ENCODE data around the gene ORC3.

The ORC3 gene

DNA sequence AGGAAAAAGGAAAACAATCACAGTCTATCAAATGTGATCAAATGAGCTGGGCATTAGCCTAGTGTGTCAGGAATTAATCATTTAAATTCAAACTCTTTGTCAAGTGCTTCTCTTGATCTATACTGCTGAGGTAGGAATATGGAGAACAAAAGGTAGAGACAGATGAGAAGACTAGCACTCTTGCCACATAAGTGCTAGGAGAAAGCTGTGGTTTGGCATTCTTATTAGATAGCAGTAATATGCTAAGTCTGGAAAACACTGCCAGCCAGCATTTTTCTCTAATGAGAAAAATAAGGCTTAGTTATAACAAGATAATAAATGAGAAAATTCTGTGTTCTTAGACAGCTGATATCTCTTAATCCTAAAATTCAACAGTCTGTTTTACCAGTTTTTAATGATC lies 38.9 kb downstream of the ORC3 start:
- DNase-seq (ENCODE audit: insufficient read length, low spot score) (no peak), FAIRE-seq (no peak)
- TF ChIP-seq, protein P1, sequence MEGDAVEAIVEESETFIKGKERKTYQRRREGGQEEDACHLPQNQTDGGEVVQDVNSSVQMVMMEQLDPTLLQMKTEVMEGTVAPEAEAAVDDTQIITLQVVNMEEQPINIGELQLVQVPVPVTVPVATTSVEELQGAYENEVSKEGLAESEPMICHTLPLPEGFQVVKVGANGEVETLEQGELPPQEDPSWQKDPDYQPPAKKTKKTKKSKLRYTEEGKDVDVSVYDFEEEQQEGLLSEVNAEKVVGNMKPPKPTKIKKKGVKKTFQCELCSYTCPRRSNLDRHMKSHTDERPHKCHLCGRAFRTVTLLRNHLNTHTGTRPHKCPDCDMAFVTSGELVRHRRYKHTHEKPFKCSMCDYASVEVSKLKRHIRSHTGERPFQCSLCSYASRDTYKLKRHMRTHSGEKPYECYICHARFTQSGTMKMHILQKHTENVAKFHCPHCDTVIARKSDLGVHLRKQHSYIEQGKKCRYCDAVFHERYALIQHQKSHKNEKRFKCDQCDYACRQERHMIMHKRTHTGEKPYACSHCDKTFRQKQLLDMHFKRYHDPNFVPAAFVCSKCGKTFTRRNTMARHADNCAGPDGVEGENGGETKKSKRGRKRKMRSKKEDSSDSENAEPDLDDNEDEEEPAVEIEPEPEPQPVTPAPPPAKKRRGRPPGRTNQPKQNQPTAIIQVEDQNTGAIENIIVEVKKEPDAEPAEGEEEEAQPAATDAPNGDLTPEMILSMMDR (IDR thresholded peaks at IDR 0.05; ENCODE audit: insufficient read depth, missing control alignments), result no peak

DNA sequence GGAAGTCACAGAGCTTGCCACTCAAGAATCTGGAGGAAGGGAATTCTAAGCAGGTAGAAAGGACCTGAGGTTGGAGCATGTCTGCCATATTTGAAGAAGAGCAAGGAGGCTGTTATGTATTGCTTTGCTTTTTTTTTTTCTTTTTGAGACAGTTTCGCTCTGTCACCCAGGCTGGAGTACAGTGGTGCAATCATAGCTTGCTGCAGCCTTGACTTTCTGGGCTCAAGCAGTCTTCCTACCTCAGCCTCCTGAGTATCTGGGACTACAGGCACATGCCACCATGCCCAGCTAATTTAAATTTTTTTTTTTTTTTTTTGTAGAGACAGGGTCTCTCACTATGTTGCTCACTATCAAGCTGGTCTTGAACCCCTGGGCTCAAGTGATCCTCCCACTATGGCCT lies 40.8 kb downstream of the ORC3 start:
- TF ChIP-seq, protein P1 (IDR thresholded peaks at IDR 0.05; ENCODE audit: insufficient read depth, missing control alignments), result no peak
- DNase-seq (ENCODE audit: insufficient read length, low spot score), result no peak
- FAIRE-seq, result no peak

DNA sequence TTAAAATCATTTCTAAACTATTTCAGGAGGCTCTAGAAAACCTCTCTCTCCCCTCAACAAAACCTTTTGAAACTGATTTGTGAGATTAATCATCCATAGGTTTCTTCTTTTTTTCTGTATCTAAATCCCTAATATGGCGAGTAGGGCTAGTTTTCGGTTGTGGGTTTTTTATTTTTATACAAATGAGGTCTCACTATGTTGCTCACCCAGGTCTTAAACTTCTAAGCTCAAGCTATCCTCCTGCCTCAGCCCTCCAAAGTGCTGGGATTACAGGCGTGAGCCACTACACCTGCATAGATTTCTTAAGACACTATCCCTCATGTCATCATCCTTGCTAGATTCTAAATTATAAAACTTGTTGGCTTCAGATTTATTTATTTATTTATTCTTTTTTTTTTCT lies 43.9 kb downstream of the ORC3 start:
- DNase-seq (ENCODE audit: insufficient read length, low spot score) (no peak), FAIRE-seq (no peak)
- TF ChIP-seq, protein P1 (IDR thresholded peaks at IDR 0.05; ENCODE audit: insufficient read depth, missing control alignments), result no peak

DNA sequence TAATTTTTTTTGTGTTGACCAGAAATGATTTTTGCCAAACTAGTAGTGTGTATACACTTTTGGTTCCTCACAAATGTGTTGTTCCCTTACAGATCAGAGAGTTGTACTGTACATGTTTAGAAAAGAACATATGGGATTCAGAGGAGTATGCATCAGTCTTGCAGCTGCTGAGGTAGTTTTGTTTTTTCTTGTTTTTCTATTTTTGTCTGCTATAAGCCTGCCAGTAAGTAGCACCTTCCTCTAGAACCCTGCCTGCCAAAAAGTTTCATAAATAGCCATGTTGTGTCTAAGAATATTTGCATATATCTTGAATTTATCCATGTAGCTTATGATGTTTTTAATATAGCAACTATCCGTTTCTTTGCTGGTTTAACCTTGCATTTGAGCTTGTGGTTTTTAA lies 46.4 kb downstream of the ORC3 start:
- DNase-seq (ENCODE audit: insufficient read length, low spot score) (no peak), FAIRE-seq (no peak)
- TF ChIP-seq, protein P1 (IDR thresholded peaks at IDR 0.05; ENCODE audit: insufficient read depth, missing control alignments), result no peak

DNA sequence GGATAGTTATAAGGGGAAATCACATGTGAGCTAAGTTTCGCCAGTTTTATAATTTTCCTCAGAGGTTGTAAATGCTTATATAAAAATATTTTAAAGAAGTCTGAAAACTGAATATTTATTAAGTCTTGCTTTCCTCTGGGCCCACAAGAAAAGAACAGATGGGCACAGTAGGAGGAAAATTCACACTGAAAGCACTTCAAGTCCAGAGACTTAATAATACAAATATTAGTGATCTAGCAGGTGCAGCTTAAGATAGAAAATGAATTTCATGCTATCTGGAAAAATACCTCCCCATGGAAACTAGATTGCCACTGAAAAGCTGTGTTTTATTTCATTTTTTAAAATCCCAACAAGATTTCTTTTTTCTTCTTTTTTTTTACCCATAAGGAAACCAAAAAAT lies 47.2 kb downstream of the ORC3 start:
- no peak for FAIRE-seq
- no peak for DNase-seq (ENCODE audit: insufficient read length, low spot score)
- TF ChIP-seq, protein P1 (IDR thresholded peaks at IDR 0.05; ENCODE audit: insufficient read depth, missing control alignments), result no peak

DNA sequence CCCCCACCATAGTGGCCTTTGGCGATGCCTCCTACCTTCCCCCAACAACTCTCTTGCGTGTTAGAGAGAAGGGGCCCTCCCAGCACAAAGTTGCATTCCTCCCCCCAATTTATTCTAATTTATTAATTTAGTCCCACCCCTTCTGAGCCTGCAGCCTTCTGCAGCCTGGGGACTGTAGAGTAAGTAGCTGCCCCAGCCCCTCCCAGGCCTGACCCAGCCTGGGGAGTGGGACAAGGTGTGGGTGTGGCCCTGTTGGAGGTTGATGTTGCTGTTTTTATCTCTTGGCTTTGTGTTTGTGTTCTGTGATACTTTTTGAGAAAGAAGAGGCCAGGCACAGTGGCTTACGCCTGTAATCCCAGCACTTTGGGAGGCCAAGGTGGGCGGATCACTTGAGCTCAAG lies 49.4 kb downstream of the ORC3 start:
- TF ChIP-seq, protein P1 (IDR thresholded peaks at IDR 0.05; ENCODE audit: insufficient read depth, missing control alignments), result no peak
- FAIRE-seq (no peak), DNase-seq (ENCODE audit: insufficient read length, low spot score) (no peak)

DNA sequence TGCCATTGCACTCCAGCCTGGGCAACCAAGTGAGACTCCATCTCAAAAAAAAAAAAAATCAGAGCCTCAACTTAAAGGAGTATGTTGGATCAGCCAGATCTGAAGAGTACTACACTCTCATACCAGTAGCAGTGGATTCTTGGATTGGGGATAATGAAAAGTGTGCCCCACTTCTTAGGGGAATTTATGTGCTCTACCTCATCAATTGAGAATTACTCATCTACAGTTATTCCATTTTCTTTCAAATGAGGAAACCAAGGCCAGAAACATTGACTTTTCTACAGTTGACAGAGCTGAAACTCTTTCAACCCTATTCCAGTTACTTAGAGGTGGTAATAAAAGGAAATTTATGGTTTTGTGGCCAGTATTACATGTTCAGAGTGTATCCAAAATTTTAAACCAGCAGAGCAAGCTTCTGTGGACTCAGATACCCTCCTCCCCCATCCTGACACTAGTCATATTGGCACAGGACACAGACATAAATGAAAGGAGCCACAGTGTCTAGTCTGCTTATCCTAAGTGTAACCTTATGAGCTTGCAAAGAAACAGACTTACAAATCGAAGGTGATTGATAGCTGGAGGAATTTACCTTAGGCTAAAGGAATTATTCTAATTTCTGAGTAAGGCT lies 51.2 kb downstream of the ORC3 start:
- no peak for FAIRE-seq
- TF ChIP-seq, protein P1 (IDR thresholded peaks at IDR 0.05; ENCODE audit: insufficient read depth, missing control alignments), result no peak
- no peak for DNase-seq (ENCODE audit: insufficient read length, low spot score)

Data from D721Med (cell line).